GM20000 (cell line): ENCODE measurements around the gene PRSS33.

Experiments used
- DNase-seq: peaks from one replicate; pipeline ENCODE4 v3.0.0; 2012; ENCODE audit warnings: low spot score
- TF ChIP-seq, protein P1 (sequence below): IDR thresholded peaks from 2 replicates; pipeline ENCODE4 v1.5.1; 2012; ENCODE audit warnings: mild to moderate bottlenecking, control low read depth; ENCODE audit errors: extremely low read depth, missing control alignments

The PRSS33 gene

DNA sequence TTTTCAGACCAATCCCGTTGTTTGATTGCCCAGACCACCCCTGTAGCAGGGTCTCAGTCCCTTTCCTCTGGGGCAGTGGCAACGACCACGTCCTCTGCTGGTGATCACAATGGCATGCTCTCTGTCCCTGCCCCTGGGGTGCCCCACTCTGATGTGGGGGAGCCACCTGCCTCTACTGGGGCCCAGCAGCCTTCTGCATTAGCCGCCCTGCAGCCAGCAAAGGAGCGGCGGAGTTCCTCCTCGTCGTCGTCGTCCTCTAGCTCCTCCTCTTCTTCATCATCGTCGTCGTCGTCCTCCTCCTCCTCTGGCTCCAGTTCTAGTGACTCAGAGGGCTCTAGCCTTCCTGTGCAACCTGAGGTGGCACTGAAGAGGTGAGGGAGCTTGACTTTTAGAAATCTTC, 19.5 kb downstream of the PRSS33 start:
- TF ChIP-seq, protein P1, sequence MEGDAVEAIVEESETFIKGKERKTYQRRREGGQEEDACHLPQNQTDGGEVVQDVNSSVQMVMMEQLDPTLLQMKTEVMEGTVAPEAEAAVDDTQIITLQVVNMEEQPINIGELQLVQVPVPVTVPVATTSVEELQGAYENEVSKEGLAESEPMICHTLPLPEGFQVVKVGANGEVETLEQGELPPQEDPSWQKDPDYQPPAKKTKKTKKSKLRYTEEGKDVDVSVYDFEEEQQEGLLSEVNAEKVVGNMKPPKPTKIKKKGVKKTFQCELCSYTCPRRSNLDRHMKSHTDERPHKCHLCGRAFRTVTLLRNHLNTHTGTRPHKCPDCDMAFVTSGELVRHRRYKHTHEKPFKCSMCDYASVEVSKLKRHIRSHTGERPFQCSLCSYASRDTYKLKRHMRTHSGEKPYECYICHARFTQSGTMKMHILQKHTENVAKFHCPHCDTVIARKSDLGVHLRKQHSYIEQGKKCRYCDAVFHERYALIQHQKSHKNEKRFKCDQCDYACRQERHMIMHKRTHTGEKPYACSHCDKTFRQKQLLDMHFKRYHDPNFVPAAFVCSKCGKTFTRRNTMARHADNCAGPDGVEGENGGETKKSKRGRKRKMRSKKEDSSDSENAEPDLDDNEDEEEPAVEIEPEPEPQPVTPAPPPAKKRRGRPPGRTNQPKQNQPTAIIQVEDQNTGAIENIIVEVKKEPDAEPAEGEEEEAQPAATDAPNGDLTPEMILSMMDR = no peak
- DNase-seq = no peak

DNA sequence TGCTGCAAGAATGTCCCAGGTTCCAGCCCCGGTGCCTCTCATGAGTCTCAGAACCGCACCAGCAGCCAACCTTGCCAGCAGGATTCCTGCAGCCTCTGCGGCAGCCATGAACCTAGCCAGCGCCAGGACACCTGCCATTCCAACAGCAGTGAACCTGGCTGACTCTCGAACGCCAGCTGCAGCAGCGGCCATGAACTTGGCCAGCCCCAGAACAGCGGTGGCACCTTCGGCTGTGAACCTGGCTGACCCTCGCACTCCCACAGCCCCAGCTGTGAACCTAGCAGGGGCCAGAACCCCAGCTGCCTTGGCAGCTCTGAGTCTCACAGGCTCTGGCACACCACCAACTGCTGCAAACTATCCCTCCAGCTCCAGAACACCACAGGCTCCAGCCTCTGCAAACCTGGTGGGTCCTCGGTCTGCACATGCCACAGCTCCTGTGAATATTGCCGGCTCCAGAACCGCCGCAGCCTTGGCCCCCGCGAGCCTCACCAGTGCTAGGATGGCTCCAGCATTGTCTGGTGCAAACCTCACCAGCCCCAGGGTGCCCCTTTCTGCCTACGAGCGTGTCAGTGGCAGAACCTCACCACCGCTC, 20.1 kb downstream of the PRSS33 start:
- DNase-seq = no peak
- TF ChIP-seq, protein P1 = no peak

DNA sequence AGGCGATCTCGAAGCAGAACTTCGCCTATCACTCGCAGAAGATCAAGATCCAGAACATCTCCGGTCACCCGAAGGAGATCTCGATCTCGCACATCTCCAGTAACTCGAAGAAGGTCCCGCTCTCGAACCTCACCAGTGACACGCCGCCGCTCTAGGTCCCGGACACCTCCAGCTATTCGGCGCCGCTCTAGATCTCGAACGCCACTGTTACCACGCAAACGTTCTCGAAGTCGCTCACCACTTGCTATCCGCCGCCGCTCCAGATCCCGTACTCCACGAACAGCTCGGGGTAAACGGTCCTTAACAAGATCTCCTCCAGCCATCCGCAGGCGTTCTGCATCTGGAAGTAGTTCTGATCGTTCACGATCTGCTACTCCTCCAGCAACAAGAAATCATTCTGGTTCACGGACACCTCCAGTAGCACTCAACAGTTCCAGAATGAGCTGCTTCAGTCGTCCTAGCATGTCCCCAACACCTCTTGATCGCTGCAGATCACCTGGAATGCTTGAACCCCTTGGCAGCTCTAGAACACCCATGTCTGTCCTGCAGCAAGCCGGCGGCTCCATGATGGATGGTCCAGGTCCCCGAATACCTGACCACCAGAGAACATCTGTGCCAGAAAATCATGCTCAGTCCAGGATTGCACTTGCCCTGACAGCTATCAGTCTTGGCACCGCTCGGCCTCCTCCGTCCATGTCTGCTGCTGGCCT, 20.8 kb downstream of the PRSS33 start:
- TF ChIP-seq, protein P1 = no peak
- no peak for DNase-seq

DNA sequence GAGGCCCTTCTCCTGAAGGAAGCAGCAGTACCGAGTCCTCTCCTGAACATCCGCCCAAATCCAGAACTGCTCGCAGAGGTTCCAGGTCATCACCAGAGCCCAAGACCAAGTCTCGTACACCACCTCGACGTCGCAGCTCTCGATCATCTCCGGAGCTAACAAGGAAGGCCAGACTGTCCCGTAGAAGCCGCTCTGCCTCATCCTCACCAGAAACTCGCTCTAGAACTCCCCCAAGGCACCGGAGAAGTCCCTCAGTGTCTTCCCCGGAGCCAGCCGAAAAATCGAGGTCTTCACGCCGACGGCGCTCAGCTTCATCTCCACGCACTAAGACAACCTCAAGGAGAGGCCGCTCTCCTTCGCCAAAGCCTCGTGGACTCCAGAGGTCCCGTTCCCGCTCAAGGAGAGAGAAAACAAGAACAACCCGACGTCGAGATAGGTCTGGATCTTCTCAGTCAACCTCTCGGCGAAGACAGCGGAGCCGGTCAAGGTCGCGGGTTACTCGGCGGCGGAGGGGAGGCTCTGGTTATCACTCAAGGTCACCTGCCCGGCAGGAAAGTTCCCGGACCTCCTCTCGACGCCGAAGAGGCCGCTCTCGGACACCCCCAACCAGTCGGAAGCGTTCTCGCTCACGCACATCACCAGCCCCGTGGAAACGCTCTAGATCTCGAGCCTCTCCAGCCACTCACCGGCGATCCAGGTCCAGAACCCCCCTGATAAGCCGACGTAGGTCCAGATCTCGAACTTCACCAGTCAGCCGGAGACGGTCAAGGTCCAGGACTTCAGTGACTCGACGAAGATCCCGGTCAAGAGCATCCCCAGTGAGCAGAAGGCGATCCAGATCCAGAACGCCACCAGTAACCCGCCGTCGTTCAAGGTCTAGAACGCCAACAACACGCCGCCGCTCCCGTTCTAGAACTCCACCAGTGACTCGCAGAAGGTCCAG, 21.6 kb downstream of the PRSS33 start:
- DNase-seq = no peak
- TF ChIP-seq, protein P1 = no peak

DNA sequence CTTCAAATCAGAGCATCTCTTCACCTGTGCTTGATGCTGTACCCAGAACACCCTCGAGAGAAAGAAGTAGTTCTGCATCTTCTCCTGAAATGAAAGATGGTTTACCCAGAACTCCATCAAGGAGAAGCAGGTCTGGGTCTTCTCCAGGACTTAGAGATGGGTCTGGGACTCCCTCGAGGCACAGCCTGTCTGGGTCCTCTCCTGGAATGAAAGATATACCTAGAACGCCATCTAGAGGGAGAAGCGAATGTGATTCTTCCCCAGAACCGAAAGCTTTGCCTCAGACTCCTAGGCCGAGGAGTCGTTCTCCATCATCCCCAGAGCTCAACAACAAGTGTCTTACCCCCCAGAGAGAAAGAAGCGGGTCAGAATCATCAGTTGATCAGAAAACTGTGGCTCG, 22.6 kb downstream of the PRSS33 start:
- DNase-seq = no peak

DNA sequence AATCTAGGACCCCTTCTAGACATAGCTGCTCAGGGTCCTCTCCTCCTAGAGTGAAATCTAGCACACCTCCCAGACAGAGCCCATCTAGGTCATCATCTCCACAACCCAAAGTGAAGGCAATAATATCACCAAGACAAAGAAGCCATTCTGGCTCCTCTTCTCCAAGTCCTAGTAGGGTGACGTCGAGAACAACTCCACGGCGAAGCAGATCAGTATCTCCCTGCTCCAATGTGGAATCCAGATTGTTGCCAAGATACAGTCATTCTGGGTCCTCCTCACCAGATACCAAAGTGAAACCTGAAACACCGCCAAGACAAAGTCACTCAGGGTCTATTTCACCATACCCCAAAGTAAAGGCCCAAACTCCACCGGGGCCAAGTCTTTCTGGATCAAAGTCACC, 24.2 kb downstream of the PRSS33 start:
- TF ChIP-seq, protein P1 = no peak
- DNase-seq = no peak

More for the DNA sequence above, 22.6 kb downstream of the PRSS33 start:
- TF ChIP-seq, protein P1 = no peak

DNA sequence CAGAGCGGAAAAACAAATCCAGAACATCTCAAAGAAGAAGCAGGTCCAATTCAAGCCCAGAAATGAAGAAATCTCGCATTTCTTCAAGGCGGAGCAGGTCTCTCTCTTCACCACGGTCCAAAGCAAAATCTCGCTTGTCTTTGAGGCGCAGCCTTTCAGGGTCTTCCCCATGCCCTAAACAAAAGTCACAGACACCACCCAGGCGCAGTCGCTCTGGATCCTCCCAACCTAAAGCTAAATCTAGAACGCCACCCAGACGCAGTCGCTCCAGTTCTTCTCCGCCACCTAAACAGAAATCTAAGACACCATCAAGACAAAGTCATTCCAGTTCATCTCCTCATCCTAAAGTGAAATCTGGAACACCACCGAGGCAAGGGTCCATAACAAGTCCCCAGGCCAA, 24.6 kb downstream of the PRSS33 start:
- TF ChIP-seq, protein P1 = no peak
- no peak for DNase-seq
